ENCODE data around the gene GPR157. TPM values are rescaled to one million over a fixed set of nuclear protein-coding genes. Genes with fewer than 3 reads are reported as not detected.
"Not testable (repeated sequence)": the region's sequence is repeated elsewhere in the genome, so short reads cannot be mapped to it uniquely, and the experiment has no call there.

The GPR157 gene
- total RNA-seq, 4 donors from 2014 or later: 0.59 to 10.7 (median 2.2) TPM

DNA sequence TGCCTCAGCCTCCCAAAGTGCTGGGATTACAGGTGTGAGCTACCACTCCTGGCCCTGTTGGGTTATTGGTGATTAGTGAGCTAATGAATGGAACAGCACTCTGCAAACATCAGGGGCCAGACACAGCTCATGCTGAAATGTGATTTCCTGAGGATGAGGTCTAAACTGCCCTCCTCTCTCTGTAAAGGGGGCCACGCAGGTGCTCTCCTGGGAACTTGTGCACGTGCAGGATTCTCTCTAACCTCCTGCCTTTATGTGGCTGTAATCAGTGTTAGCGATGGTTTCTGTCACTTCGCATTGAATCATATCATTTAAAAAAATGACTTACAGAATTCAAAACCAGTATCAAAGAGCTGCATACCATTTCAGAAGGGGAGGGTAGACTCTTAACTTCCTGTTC is 3.6 kb downstream of the GPR157 start:
- H3K27me3 ChIP-seq: no peaks in the 10 kb centered on the region
- TF ChIP-seq, protein P1, sequence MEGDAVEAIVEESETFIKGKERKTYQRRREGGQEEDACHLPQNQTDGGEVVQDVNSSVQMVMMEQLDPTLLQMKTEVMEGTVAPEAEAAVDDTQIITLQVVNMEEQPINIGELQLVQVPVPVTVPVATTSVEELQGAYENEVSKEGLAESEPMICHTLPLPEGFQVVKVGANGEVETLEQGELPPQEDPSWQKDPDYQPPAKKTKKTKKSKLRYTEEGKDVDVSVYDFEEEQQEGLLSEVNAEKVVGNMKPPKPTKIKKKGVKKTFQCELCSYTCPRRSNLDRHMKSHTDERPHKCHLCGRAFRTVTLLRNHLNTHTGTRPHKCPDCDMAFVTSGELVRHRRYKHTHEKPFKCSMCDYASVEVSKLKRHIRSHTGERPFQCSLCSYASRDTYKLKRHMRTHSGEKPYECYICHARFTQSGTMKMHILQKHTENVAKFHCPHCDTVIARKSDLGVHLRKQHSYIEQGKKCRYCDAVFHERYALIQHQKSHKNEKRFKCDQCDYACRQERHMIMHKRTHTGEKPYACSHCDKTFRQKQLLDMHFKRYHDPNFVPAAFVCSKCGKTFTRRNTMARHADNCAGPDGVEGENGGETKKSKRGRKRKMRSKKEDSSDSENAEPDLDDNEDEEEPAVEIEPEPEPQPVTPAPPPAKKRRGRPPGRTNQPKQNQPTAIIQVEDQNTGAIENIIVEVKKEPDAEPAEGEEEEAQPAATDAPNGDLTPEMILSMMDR (IDR thresholded peaks at IDR 0.05): no peak
- TF ChIP-seq POLR2A (IDR thresholded peaks at IDR 0.05): no peak
- H3K4me3 ChIP-seq: no peak overlapping the region
- no peaks in the 10 kb centered on the region for H3K36me3 ChIP-seq
- intact Hi-C loops (cut with DNase I; ENCODE audit: low total_unique reads): no loop called here
- H3K9me3 ChIP-seq: no peaks in the 10 kb centered on the region
- DNase-seq: no peak
- H3K27ac ChIP-seq: no peak overlapping the region
- H3K4me1 ChIP-seq: peaks cover 0 to 7% of the 10 kb centered on the region in 2 donors

DNA sequence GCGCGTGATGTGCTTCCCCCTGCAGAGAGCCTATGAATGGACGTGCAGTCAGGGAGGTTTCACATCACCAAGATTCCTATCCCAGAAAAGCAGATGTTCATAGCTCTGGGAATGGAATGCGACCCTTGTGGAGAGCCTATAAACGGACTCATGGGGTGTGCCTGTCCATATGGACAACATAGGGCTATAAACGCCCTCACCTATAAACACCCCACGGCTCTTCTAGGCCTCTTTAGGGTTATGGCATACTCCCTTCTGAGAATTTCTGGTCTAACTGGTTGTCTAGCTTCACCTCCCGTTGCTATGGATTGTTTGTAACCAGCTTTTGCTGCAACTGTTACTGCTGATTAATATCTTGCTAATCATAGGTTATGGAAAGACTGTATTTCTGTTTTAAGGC is 4.5 kb downstream of the GPR157 start:
- H3K27ac ChIP-seq; H3K4me3 ChIP-seq; DNase-seq; H3K36me3 ChIP-seq; intact Hi-C loops (cut with DNase I; ENCODE audit: low total_unique reads); H3K27me3 ChIP-seq; H3K4me1 ChIP-seq; H3K9me3 ChIP-seq: not testable (repeated sequence)

DNA sequence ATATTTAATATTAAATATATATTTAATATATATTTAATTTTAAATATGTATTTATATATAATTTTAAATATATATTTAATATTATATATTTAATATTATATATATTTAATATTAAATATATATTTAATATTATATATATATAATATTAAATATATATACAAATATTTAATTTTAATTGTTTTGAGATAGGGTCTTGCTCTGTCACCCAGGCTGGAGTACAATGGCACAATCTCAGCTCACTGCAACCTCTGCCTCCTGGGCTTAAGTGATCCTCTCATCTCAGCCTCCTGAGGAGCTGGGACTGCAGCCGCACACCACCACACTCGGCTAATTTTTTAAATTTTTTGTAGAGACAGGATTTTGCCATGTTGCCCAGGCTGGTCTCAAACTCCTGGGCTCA is 5.2 kb downstream of the GPR157 start:
- H3K4me3 ChIP-seq; H3K27me3 ChIP-seq; H3K36me3 ChIP-seq; H3K27ac ChIP-seq; H3K9me3 ChIP-seq; intact Hi-C loops (cut with DNase I; ENCODE audit: low total_unique reads); DNase-seq; H3K4me1 ChIP-seq: not testable (repeated sequence)

DNA sequence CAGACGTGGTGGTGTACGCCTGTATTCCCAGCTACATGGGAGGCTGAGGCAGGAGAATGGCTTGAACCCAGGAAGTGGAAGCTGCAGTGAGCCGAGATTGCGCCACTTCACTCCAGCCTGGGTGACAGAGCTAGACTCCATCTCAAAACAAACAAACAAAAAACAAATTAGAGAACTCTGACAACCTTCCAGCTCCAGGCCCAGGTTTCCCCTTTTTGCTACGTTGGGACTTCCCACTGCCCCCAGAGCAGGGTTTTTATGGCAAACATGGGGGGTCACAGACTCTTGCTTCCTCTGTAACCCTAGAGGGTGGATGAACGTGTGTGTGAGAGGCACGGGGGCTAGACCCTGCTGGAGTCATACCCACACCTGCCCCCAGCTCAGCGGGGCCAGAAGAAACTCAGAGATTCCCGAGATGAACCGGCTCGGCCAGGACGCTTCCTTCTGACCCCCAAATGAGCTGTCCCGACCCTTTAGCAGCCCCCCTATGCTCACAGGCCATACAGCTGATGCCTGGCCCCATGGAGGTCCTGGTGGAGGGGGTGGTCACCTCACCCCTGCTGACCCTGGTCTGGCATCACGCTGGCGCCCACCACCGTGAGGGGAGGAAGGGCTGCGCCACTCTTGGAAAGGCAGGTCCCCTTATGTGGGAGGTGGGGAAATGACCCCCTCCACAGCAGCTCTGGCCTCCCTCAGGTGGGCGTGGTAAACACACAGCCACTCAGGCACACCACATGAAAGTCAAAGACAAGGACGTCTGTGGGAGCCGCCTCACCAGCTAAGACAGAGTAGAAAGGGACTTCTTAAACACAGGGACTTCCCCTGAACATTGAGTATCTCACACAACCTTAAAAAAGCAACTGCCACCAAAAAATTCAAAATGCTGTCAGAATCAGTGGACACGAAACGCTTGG is 7.1 kb downstream of the GPR157 start:
- intact Hi-C loops (cut with DNase I; ENCODE audit: low total_unique reads): no loop called here
- H3K4me1 ChIP-seq: no peaks in the 10 kb centered on the region
- no peak for DNase-seq
- H3K4me3 ChIP-seq: no peak overlapping the region
- no peaks in the 10 kb centered on the region for H3K27me3 ChIP-seq
- no peaks in the 10 kb centered on the region for H3K9me3 ChIP-seq
- H3K36me3 ChIP-seq: no peaks in the 10 kb centered on the region
- no peak overlapping the region for H3K27ac ChIP-seq
- TF ChIP-seq POLR2A (IDR thresholded peaks at IDR 0.05): no peak
- TF ChIP-seq, protein P1 (IDR thresholded peaks at IDR 0.05): no peak

DNA sequence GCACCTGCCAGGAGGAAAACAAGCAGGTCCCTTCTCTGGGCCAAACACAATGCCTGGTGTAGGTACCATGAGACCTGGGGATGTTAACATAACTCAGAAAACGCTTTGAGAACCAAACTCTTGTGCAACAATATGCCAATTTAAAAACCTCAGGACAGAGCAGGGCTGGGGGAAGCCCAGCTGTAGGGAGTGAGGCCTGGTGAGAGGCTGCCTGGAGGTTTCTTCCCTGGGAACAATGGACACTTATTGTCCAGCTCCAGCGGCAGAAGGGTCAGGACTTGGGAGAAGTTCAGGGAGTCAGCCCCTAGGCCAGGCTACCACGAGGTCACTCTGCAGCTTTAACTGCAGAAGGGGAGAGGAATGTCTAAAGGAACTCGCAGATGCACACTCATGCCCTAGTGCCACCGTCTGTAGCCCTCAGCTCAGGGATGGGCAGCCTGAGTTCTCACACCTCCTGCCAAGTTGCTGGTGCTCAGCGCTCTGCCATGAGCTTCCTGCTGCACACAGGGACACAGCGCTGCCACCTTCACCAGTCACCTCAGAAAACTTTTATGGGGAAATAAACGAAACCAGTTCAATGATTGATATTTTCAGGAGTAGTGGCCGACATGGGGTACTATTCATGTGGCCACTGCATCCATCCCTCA is 8.5 kb downstream of the GPR157 start:
- H3K27ac ChIP-seq: no peak overlapping the region
- DNase-seq: no peak
- no peak for TF ChIP-seq POLR2A (IDR thresholded peaks at IDR 0.05)
- TF ChIP-seq, protein P1 (IDR thresholded peaks at IDR 0.05): no peak
- H3K4me3 ChIP-seq: no peak overlapping the region
- intact Hi-C loops (cut with DNase I; ENCODE audit: low total_unique reads): no loop called here
- H3K4me1 ChIP-seq: no peaks in the 10 kb centered on the region
- H3K9me3 ChIP-seq: no peaks in the 10 kb centered on the region
- H3K27me3 ChIP-seq: no peaks in the 10 kb centered on the region
- H3K36me3 ChIP-seq: no peaks in the 10 kb centered on the region

DNA sequence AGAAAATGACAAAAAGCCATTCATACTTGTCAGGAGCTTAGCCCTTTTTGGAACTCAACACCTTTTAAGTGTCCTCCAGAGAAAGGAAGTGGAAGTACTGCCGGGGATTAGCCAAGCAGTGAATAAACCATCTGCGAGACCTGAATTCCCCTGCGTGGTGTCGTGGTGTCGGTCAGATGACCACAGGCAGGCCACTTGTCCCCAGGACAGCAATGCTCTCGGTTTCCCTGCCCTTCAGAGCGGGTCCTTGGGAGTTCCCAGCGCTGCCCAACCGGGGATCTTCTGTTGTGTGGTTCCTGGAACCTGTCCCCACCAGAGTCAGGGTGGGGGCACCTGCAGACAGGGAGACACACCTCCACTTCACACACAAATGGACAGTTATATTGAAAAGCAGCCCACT is 9.2 kb downstream of the GPR157 start:
- H3K27me3 ChIP-seq: no peaks in the 10 kb centered on the region
- H3K36me3 ChIP-seq: no peaks in the 10 kb centered on the region
- no peak overlapping the region for H3K27ac ChIP-seq
- no peak for TF ChIP-seq POLR2A (IDR thresholded peaks at IDR 0.05)
- TF ChIP-seq, protein P1 (IDR thresholded peaks at IDR 0.05): no peak
- no peak for DNase-seq
- H3K4me3 ChIP-seq: no peak overlapping the region
- H3K4me1 ChIP-seq: no peaks in the 10 kb centered on the region
- no peaks in the 10 kb centered on the region for H3K9me3 ChIP-seq
- intact Hi-C loops (cut with DNase I; ENCODE audit: low total_unique reads): no loop called here

Data from uterus (tissue), 4 donors.